Activated T-cell treated with anti-CD3 and anti-CD28 coated beads, Interleukin-2, amount 50 U/mL, for 72 hours (primary cell): ENCODE data around the gene MPC1. TPM values are rescaled to one million over a fixed set of nuclear protein-coding genes. Genes with fewer than 3 reads are reported as not detected.
A peak's percentile ranks its signal among the peaks of the same experiment; 100 is the strongest.
"Not testable (repeated sequence)": the region's sequence is repeated elsewhere in the genome, so short reads cannot be mapped to it uniquely, and the experiment has no call there.

Experiments used
- ATAC-seq, 2 donors: fragments of 150-1000 bp; cut with Tn5 transposase; replicated peaks in 1 of 2; 2 replicates each; pipeline ENCODE4 v1.10.0; 2021; ENCODE audit warnings: moderate library complexity in 2 of 2, mild to moderate bottlenecking in 1 of 2
- DNase-seq, 2 donors: peaks; one replicate each; pipeline ENCODE4 v3.0.0; 2021 to 2022; ENCODE audit warnings: mixed read lengths in 1 of 2
- H3K27ac Mint-ChIP-seq: one replicate; pipeline ENCODE4 v1.8.0; 2022; ENCODE audit warnings: mild to moderate bottlenecking, moderate library complexity, mixed read lengths
- H3K27me3 Mint-ChIP-seq: one replicate; pipeline ENCODE4 v1.8.0; 2022; ENCODE audit warnings: low read depth, mixed read lengths
- H3K36me3 Mint-ChIP-seq, 2 donors: one replicate each; pipeline ENCODE4 v1.8.0; 2022; ENCODE audit warnings: mixed read lengths in 2 of 2, mild to moderate bottlenecking in 1 of 2; ENCODE audit not compliant: insufficient read depth in 2 of 2
- H3K4me1 Mint-ChIP-seq: one replicate; pipeline ENCODE4 v1.8.0; 2022; ENCODE audit warnings: low read depth, mixed read lengths
- H3K4me3 Mint-ChIP-seq, 2 donors: one replicate each; pipeline ENCODE4 v1.8.0; 2022; ENCODE audit warnings: mild to moderate bottlenecking in 2 of 2, mixed read lengths in 2 of 2, moderate library complexity in 2 of 2
- H3K9me3 Mint-ChIP-seq, 2 donors: one replicate each; pipeline ENCODE4 v1.8.0; 2022; ENCODE audit warnings: mixed read lengths in 2 of 2
- total RNA-seq, 2 donors: library from RNA; stranded (reverse); gene quantifications; one replicate each; pipeline ENCODE4 v1.2.3, GENCODE V29; 2022

MPC1 gene
- total RNA-seq, 2 donors from 2014 or later = 23.6 to 26.8 TPM

GRCh38 chr6:166344921-166345320 lies 37.8 kb downstream of the MPC1 start:
- Mint-ChIP-seq H3K4me1 (peaks cover 23% of the 10 kb centered on the region), H3K27me3 (peaks cover 19% of the 10 kb centered on the region)
- not testable (repeated sequence) for H3K36me3 Mint-ChIP-seq, DNase-seq, H3K4me3 Mint-ChIP-seq, H3K27ac Mint-ChIP-seq, H3K9me3 Mint-ChIP-seq, ATAC-seq

- no peak overlapping the region for H3K27ac Mint-ChIP-seq
- peaks cover 13% of the 10 kb centered on the region for H3K27me3 Mint-ChIP-seq
- ATAC-seq (no peak), DNase-seq (no peak)
- H3K9me3 Mint-ChIP-seq = peaks cover 0 to 2% of the 10 kb centered on the region in 2 donors
- H3K4me1 Mint-ChIP-seq = peaks cover 23% of the 10 kb centered on the region
- H3K4me3 Mint-ChIP-seq = no peak overlapping the region
- H3K36me3 Mint-ChIP-seq = peaks cover 3 to 5% of the 10 kb centered on the region in 2 donors
Measured at GRCh38 chr6:166344240-166344639, 38.5 kb downstream of the MPC1 start.

DNA sequence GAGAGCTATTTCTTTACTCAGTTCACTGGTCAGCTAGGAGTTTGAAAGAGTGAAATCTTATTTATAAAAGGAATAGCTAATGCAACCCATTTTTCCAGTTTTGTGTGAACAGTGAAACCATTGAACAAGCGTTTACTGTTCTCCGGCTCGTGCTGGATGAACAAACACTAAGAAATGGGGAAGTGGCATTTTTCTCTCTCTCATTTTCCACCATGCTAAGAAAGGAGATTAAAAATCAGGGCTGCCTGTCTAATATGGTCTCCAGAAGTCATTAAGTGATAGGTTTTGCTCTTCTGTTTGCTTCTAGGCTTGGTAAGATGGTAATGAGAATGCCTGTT lies 39.6 kb downstream of the MPC1 start:
- peaks cover 3 to 4% of the 10 kb centered on the region in 2 donors for H3K36me3 Mint-ChIP-seq
- peak overlapping the region; percentile 51 for H3K27ac Mint-ChIP-seq
- DNase-seq (no peak), ATAC-seq (no peak)
- peaks cover 18% of the 10 kb centered on the region for H3K4me1 Mint-ChIP-seq
- H3K4me3 Mint-ChIP-seq = peak overlapping the region; percentile 90 to 91
- H3K27me3 Mint-ChIP-seq = peaks cover 12% of the 10 kb centered on the region
- H3K9me3 Mint-ChIP-seq = no peaks in the 10 kb centered on the region

- Mint-ChIP-seq H3K27me3 (peaks cover 12% of the 10 kb centered on the region), H3K4me3 (peak within 1 kb of the TSS; percentile 90 to 91), H3K27ac (peak within 1 kb of the TSS; percentile 90), H3K9me3 (no peaks in the 10 kb centered on the region), H3K36me3 (peaks cover 3 to 4% of the 10 kb centered on the region in 2 donors), H3K4me1 (peaks cover 12% of the 10 kb centered on the region)
- DNase-seq = peak; percentile 86 to 92
- peak; percentile 91 to 92 for ATAC-seq
Measured at GRCh38 chr6:166342349-166343149, 40.2 kb downstream of the MPC1 start, which contains the start of gene SFT2D1. Gene SFT2D1, minus strand, starts transcription at chr6:166342545. Its CDS starts 64 bp downstream, at chr6:166342481.

DNA sequence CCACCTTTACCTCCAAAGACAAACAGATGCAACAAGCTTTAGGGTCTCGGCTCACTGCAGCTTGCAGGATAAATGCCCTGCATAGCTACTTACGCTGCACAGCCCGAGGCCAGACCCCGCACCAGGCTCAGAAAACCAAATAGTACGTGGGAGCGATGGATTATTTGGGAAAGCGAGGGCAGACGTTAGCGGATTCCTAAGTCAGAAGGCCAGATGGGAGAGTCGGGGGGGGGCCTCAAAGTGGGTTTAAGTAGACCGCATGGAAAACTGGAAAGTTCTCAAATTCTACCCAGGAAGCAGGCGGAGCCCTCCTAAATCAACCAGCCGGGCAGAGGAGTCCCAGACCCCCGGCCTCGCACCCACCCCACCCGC lies 40.8 kb downstream of the MPC1 start:
- no peaks in the 10 kb centered on the region for H3K9me3 Mint-ChIP-seq
- peaks cover 12% of the 10 kb centered on the region for H3K27me3 Mint-ChIP-seq
- peaks cover 3 to 7% of the 10 kb centered on the region in 2 donors for H3K36me3 Mint-ChIP-seq
- H3K27ac Mint-ChIP-seq = peak overlapping the region; percentile 90
- DNase-seq (peak in 1 of 2 donors; percentile 21), ATAC-seq (peak in 1 of 2 donors; percentile 12)
- H3K4me1 Mint-ChIP-seq = peaks cover 6% of the 10 kb centered on the region
- H3K4me3 Mint-ChIP-seq = peak overlapping the region; percentile 90 to 91

- H3K36me3 Mint-ChIP-seq = peaks cover 3 to 7% of the 10 kb centered on the region in 2 donors
- H3K27me3 Mint-ChIP-seq = peaks cover 12% of the 10 kb centered on the region
- H3K4me3 Mint-ChIP-seq = peak overlapping the region; percentile 90 to 91
- H3K9me3 Mint-ChIP-seq = no peaks in the 10 kb centered on the region
- ATAC-seq = no peak
- no peak for DNase-seq
- H3K4me1 Mint-ChIP-seq = peaks cover 5% of the 10 kb centered on the region
- peak overlapping the region; percentile 90 for H3K27ac Mint-ChIP-seq
Measured at GRCh38 chr6:166341464-166341863, 41.3 kb downstream of the MPC1 start.

DNA sequence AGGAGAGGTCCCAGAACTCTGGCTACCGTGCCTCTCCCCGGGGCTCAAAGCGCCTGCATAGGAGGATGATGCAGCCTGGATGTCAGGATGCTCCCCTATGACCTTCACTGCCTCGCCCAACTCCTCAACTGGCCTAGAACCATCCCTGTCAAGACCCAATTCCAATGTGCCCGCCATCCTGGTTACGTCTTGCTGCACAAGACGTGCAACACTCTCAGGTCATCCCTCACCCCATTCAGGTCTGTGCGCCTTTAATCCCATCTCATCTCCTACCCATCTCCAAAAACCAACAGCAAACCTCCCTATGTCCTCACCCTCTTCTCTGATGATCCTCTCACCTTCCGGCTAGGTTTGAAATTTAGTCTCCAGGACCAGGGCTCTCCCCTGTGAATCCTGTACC lies 43.9 kb downstream of the MPC1 start:
- peaks cover 7 to 12% of the 10 kb centered on the region in 2 donors for H3K36me3 Mint-ChIP-seq
- no peak overlapping the region for H3K27ac Mint-ChIP-seq
- H3K4me3 Mint-ChIP-seq = no peak overlapping the region
- DNase-seq (no peak), ATAC-seq (no peak)
- H3K4me1 Mint-ChIP-seq = peaks cover 20% of the 10 kb centered on the region
- H3K9me3 Mint-ChIP-seq = no peaks in the 10 kb centered on the region
- no peaks in the 10 kb centered on the region for H3K27me3 Mint-ChIP-seq

GRCh38 chr6:166336847-166337246 lies 45.9 kb downstream of the MPC1 start:
- Mint-ChIP-seq H3K27ac (no peak overlapping the region), H3K36me3 (peaks cover 8 to 14% of the 10 kb centered on the region in 2 donors), H3K4me1 (peaks cover 36% of the 10 kb centered on the region), H3K9me3 (no peaks in the 10 kb centered on the region), H3K4me3 (no peak overlapping the region), H3K27me3 (no peaks in the 10 kb centered on the region)
- DNase-seq (no peak), ATAC-seq (no peak)

DNA sequence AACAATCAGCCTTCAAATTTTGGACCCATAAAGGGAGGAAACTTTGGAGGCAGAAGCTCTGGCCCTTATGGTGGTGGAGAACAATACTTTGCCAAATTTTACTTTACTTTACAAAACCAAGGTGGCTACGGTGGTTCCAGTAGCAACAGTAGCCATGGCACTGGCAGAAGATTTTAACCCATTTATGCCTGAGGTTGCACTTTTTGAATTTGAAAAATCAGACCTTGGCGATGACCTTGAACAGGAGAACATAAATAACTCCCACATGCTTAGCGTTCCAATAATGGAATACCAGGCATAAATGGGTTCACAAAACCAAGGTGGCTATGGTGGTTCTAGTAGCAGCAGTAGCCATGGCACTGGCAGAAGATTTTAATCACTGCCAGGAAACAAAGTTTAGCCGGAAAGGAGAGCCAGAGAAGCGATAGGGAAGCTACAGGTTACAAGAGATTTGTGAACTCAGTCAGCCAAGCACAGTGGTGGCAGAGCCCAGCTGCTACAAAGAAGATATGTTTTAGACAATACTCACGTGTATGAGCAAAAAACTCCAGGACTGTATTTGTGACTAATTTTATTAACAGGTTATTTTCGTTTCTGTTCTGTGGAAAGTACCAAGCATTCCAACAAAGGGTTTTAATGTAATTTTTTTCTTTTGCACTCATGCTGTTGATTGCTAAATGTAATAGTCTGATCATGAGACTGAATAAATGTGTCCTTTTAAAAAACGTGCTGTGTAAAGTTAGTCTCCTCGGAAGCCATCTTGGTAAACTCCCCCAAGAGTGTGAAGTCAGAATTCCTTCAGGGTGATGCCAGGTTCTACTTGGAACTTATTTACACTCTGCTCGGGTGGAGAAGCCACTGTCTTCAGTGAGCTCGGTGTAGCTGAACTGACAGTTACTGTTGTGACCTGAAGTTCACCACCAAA lies 47.1 kb downstream of the MPC1 start:
- ATAC-seq = no peak
- Mint-ChIP-seq H3K4me3 (no peak overlapping the region), H3K27ac (no peak overlapping the region), H3K27me3 (no peaks in the 10 kb centered on the region), H3K9me3 (no peaks in the 10 kb centered on the region), H3K36me3 (peaks cover 7 to 12% of the 10 kb centered on the region in 2 donors), H3K4me1 (peaks cover 36% of the 10 kb centered on the region)
- DNase-seq = no peak

DNA sequence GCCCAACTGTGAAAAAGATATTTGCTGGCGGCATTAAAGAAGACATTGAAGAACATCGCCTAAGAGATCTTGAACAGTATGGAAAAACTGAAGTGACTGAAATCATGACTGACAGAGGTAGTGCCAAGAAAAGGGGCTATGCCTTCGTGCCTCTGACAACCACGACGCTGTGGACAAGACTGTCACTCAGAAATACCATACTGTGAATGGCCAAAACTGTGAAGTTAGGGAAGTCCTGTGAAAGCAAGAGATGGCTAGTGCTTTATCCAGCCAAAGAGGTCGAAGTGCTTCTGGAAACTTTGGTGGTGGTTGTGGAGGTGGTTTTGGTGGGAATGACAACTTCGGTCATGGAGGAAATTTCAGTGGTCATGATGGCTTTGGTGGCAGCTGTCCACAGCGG lies 47.9 kb downstream of the MPC1 start:
- Mint-ChIP-seq H3K4me1 (peaks cover 36% of the 10 kb centered on the region), H3K27me3 (no peaks in the 10 kb centered on the region), H3K27ac (no peak overlapping the region), H3K4me3 (no peak overlapping the region), H3K9me3 (no peaks in the 10 kb centered on the region), H3K36me3 (peaks cover 7 to 12% of the 10 kb centered on the region in 2 donors)
- ATAC-seq (no peak), DNase-seq (no peak)

GRCh38 chr6:166333172-166333995 lies 49.4 kb downstream of the MPC1 start:
- Mint-ChIP-seq H3K4me1 (peaks cover 36% of the 10 kb centered on the region), H3K9me3 (no peaks in the 10 kb centered on the region), H3K27ac (peak overlapping the region; percentile 0), H3K27me3 (no peaks in the 10 kb centered on the region), H3K4me3 (peak overlapping the region; percentile 58 to 62), H3K36me3 (peaks cover 7 to 12% of the 10 kb centered on the region in 2 donors)
- ATAC-seq = peak; percentile 93 to 94
- peak; percentile 40 to 45 for DNase-seq

- H3K36me3 Mint-ChIP-seq = peaks cover 7 to 8% of the 10 kb centered on the region in 2 donors
- no peaks in the 10 kb centered on the region for H3K9me3 Mint-ChIP-seq
- no peak overlapping the region for H3K4me3 Mint-ChIP-seq
Measured at GRCh38 chr6:166331503-166332415, 51.0 kb downstream of the MPC1 start.

More at GRCh38 chr6:166331503-166332415, 51.0 kb downstream of the MPC1 start:
- ATAC-seq (no peak), DNase-seq (no peak)
- Mint-ChIP-seq H3K27ac (no peak overlapping the region), H3K4me1 (peaks cover 35% of the 10 kb centered on the region), H3K27me3 (no peaks in the 10 kb centered on the region)
